Mammary epithelial cell (primary cell): ENCODE data around the gene RBP3.

ENCODE experiments used
- EZH2 ChIP-seq: IDR thresholded peaks from 2 replicates; pipeline ENCODE4 v1.6.1; 2012; ENCODE audit warnings: low read length, inconsistent platforms, borderline replicate concordance
- TF ChIP-seq, protein P1 (sequence below), 2 donors: IDR thresholded peaks in 1 of 2; conservative IDR thresholded peaks in 1 of 2; 2 replicates each; pipeline ENCODE4 v1.5.1; 2011 to 2012; ENCODE audit warnings: inconsistent platforms in 2 of 2, low read length in 2 of 2, mild to moderate bottlenecking in 2 of 2, control low read depth in 1 of 2, low read depth in 1 of 2; ENCODE audit not compliant: insufficient read depth in 1 of 2; ENCODE audit errors: extremely low read depth in 1 of 2

DNA sequence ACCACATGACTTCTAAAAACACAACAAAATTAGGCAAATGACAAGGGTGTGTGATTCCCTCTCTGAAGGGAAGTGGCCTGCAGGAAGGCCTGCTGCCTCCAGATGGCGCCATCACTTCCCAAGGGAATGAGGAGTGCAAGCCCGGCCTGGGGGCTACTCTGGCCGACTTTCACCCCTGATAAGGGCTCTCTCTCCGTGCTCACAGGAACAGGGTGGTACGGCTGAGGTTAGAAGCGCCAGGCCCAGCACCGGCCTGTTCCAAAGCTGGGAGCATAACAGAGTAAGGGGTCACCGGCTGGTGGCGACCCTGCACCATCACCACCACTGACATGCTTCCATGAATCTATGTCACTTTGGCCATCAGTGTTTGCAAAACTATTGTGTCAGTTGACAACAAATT, 13.1 kb downstream of the RBP3 start:
- TF ChIP-seq EZH2: no peak
- TF ChIP-seq, protein P1, sequence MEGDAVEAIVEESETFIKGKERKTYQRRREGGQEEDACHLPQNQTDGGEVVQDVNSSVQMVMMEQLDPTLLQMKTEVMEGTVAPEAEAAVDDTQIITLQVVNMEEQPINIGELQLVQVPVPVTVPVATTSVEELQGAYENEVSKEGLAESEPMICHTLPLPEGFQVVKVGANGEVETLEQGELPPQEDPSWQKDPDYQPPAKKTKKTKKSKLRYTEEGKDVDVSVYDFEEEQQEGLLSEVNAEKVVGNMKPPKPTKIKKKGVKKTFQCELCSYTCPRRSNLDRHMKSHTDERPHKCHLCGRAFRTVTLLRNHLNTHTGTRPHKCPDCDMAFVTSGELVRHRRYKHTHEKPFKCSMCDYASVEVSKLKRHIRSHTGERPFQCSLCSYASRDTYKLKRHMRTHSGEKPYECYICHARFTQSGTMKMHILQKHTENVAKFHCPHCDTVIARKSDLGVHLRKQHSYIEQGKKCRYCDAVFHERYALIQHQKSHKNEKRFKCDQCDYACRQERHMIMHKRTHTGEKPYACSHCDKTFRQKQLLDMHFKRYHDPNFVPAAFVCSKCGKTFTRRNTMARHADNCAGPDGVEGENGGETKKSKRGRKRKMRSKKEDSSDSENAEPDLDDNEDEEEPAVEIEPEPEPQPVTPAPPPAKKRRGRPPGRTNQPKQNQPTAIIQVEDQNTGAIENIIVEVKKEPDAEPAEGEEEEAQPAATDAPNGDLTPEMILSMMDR (conservative IDR thresholded peaks at IDR 0.05 in 1 of 2, IDR thresholded peaks at IDR 0.05 in 1 of 2; ENCODE audit: extremely low read depth in 1 of 2, insufficient read depth in 1 of 2, low read depth in 1 of 2, low read length in 2 of 2): peak; percentile 94
